Neural progenitor cell (in vitro differentiated cells): ENCODE data around the gene CST9L.

Experiments used
- CTCF ChIP-seq: fragments of 200-600 bp; sonication (generic); IDR thresholded peaks from 2 replicates; pipeline ENCODE4 v1.5.1; 2017; ENCODE audit warnings: antibody characterized with exemption, mild to moderate bottlenecking
- EZH2 ChIP-seq: fragments of 200-600 bp; sonication (generic); IDR thresholded peaks from 2 replicates; pipeline ENCODE4 v1.6.1; 2017; ENCODE audit warnings: antibody characterized with exemption, mild to moderate bottlenecking, moderate library complexity
- EZH2phosphoT487 ChIP-seq: fragments of 200-600 bp; sonication (generic); IDR thresholded peaks from 2 replicates; pipeline ENCODE4 v1.6.1; 2017; ENCODE audit warnings: antibody characterized with exemption

- TF ChIP-seq CTCF, result no peak
- TF ChIP-seq EZH2, result no peak
- no peak for TF ChIP-seq EZH2phosphoT487
These were observed 52.9 kb downstream of the CST9L start for GRCh38 chr20:23515250-23515939.
